ENCODE data around the gene CRAT.

Gene CRAT

DNA sequence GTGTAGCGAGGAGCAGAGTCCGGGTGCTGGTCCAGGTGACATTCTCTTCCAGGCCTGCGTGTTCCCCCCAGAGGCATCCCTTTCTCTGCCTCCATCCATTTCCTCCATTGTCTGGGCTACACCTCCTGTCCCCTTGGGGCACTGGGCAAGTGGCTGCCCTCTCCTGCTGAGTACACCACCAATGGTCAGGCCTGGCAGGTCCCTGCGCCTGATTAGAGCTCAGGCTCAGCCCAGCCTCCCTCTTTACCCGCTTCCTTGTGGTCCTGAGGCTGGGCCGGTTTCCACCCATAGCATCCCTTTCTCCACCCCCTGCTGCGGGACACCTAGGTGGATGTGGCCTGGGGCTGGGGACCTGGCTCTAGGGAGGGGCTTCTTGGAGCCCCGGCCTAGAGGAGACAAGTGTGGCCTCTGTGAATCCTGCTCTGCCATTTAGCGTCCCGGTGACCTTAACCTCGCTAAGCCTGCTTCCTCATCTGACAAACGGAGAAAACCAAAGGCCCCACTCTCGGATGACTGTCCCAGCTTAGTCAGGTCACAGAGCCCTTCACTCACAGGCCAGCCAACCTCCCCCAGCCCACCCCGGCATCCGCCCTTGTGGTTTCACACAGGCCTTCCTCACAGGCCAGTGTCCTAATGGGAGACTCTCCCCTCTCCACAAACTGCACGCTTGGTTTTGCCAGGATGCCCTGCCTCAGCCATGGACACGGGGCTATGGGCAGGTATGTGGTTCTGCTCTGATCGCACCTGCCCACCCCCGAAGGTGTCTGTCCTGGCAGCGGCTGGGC, 16.8 kb downstream of the CRAT start:
- H3K36me3 Mint-ChIP-seq = peaks cover 12% of the 10 kb centered on the region
- no peak for ATAC-seq
- peak overlapping the region; percentile 87 for H3K27ac Mint-ChIP-seq

GRCh38 chr9:129089246-129089645, 21.3 kb downstream of the CRAT start:
- DNase-seq (ENCODE audit: low spot score in 2 of 2) (no peak), ATAC-seq (no peak)
- Mint-ChIP-seq H3K36me3 (peaks cover 39% of the 10 kb centered on the region), H3K4me1 (peaks cover 11% of the 10 kb centered on the region), H3K27ac (no peak overlapping the region), H3K9me3 (no peaks in the 10 kb centered on the region), H3K4me3 (no peak overlapping the region)

More for the DNA sequence above, 16.8 kb downstream of the CRAT start:
- H3K4me3 Mint-ChIP-seq = no peak overlapping the region
- no peaks in the 10 kb centered on the region for H3K9me3 Mint-ChIP-seq
- DNase-seq (ENCODE audit: low spot score in 2 of 2) = no peak
- H3K4me1 Mint-ChIP-seq = peaks cover 6% of the 10 kb centered on the region

GRCh38 chr9:129084087-129084486, 26.5 kb downstream of the CRAT start:
- no peak for DNase-seq (ENCODE audit: low spot score in 2 of 2)
- Mint-ChIP-seq H3K27ac (no peak overlapping the region), H3K4me3 (no peak overlapping the region), H3K36me3 (peaks cover 58% of the 10 kb centered on the region), H3K4me1 (peaks cover 27% of the 10 kb centered on the region), H3K9me3 (no peaks in the 10 kb centered on the region)
- ATAC-seq = no peak

DNA sequence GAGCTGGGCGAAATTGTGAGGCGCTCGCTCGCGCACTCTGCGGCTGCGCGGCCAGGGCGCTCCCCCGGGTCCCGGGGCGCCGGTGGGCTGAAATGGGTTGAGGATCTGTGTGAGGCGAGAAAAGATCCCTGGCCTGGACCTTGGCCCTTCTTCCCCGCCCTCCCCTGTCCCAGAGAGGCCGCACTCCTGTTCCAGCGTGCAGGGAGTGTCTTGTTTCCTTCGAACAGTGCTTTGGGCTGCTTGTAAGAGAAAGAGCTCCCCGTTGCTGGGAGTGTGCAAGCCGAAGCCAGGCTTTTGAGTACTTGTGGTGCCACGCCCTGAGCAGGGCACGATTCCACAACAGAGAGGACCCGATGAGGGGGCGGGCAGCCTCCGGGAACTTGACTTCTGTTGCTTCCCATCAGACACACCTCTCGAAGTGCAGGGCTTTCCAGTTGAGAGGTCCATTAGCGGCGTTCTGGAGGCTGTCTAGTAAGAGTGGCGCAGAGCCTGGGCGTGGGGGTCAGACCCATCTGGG, 29.1 kb downstream of the CRAT start:
- ATAC-seq (no peak), DNase-seq (ENCODE audit: low spot score in 2 of 2) (no peak)
- Mint-ChIP-seq H3K4me1 (peaks cover 35% of the 10 kb centered on the region), H3K9me3 (no peaks in the 10 kb centered on the region), H3K4me3 (peak overlapping the region; percentile 86), H3K27ac (peak overlapping the region; percentile 91), H3K36me3 (peaks cover 39% of the 10 kb centered on the region)

DNA sequence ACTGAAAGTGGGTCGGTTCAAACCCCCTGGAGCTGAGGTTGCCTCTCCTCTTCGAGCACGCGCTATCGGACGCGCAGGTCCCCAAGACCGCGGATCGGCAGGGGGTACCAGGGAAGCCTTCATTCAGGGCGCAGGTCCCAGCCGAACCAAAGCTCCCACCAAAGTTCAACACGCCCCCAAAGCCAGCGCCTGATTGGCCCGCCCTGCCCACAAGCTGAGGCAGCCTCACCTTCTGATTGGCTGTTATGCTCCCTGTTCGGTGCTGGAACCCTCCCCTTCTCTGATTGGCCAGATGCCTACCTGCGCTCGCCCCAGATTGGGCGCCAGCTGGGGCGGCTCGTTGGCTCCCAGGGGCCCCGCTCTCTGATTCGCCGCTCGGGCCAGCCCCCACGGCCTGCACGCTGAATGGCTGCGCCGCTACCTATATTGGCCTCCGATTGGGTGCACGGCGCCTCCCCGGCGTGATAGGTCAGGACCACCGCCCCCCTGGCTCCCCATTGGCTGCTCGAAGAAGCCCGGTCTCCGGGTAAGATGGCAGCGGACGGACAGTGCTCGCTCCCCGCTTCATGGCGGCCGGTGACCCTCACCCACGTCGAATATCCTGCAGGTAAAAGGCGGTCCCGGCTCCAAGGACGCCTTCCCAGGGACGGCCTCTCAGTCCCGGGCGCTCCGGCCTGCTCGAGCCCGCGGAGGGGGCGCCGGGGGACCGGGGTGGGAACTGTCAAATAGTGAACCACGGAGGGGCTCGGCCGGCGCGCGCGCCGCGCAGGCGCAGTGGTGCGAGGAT, 29.8 kb downstream of the CRAT start, which contains the start of gene DOLPP1:
Gene DOLPP1 (plus strand): TSS at position 511 of the 787 bp plus-strand sequence. CDS start 21 bp downstream, at position 532.
- H3K27ac Mint-ChIP-seq = peak within 1 kb of the TSS; percentile 91
- H3K36me3 Mint-ChIP-seq = peaks cover 33% of the 10 kb centered on the region
- ATAC-seq = peak; percentile 97
- no peaks in the 10 kb centered on the region for H3K9me3 Mint-ChIP-seq
- DNase-seq (ENCODE audit: low spot score in 2 of 2) = peak; percentile 95 to 99
- H3K4me3 Mint-ChIP-seq = peak within 1 kb of the TSS; percentile 86
- peaks cover 35% of the 10 kb centered on the region for H3K4me1 Mint-ChIP-seq

DNA sequence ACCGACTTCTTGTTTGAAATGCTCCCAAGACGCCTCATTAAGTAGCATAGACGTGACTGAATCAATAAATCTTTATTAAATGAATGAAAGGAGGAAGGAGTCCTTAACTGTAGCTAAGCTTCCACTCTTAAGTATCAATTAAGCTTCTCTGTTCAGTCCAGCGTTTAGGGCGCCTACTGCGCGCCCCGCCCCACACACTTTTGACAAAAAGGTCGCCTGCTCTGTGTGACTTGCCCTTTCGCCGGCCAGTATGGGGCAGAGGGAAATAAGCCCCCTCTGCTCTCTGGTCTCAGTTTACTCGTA, 30.3 kb downstream of the CRAT start:
- peaks cover 35% of the 10 kb centered on the region for H3K4me1 Mint-ChIP-seq
- H3K36me3 Mint-ChIP-seq = peaks cover 31% of the 10 kb centered on the region
- H3K27ac Mint-ChIP-seq = peak overlapping the region; percentile 91
- DNase-seq (ENCODE audit: low spot score in 2 of 2) (no peak), ATAC-seq (no peak)
- H3K9me3 Mint-ChIP-seq = no peaks in the 10 kb centered on the region
- peak overlapping the region; percentile 86 for H3K4me3 Mint-ChIP-seq

- DNase-seq (ENCODE audit: low spot score in 2 of 2) (no peak), ATAC-seq (no peak)
- H3K27ac Mint-ChIP-seq = peak overlapping the region; percentile 91
These were observed 30.8 kb downstream of the CRAT start for GRCh38 chr9:129079829-129080228.

DNA sequence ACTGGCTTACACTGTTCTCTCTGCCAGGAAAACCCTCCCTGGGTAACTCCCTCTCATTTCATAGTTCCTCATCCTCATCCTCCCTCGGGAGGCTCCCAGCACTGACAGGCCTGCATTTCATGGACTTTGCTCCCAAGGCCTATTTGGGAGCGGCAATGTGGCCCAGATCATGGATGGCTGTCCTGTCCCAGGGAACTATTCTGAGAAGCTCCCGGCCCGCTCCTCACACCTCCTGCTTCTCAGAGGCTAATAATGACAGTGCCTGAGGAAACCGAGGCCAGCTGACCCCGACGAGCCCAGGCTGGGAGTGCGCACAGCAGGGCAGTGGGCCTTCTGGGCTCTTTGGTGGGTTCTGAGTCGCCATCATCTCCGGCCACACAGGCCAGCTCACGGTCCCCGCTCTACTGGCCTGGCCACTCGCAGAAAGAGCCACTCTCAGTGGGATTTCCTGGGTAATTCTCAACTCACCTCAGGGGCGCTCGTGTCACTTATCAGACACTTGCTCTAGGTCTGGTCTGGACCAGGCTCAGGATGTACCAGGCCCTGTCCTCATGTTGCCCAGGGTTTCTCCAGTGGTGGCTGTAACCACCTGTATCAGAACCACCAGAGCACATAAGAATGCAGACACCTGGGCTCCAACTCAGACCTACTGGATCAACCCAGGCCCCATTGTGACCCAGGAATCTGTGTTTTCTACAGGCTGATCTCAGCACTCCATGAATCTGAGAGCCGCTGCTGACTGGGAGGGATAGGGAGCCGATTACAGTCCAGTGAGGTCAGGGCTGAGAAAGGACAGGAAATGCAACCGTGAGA, 31.7 kb downstream of the CRAT start:
- Mint-ChIP-seq H3K27ac (no peak overlapping the region), H3K4me1 (peaks cover 30% of the 10 kb centered on the region), H3K9me3 (no peaks in the 10 kb centered on the region)

More at GRCh38 chr9:129079829-129080228, 30.8 kb downstream of the CRAT start:
- no peaks in the 10 kb centered on the region for H3K9me3 Mint-ChIP-seq
- peak overlapping the region; percentile 86 for H3K4me3 Mint-ChIP-seq
- H3K36me3 Mint-ChIP-seq = peaks cover 31% of the 10 kb centered on the region
- peaks cover 31% of the 10 kb centered on the region for H3K4me1 Mint-ChIP-seq

DNA sequence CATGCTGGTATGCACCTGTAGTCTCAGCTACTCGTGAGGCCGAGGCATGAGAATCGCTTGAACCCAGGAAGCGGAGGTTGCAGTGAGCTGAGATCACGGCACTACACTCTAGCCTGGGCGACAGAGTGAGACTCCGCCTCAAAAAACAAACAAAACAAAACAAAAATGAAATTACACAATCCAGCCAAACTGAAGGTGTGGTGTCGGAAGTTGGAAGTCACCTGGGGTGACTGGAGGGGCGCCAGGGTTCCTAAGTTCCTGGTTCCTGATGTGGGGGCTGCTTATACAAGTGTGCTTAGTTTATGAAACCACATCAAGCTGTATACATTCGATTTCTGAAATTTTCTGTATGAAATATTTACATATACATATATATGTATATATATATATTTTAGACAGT, 33.4 kb downstream of the CRAT start:
- peaks cover 21% of the 10 kb centered on the region for H3K36me3 Mint-ChIP-seq
- DNase-seq (ENCODE audit: low spot score in 2 of 2) = no peak
- H3K27ac Mint-ChIP-seq = no peak overlapping the region
- no peak overlapping the region for H3K4me3 Mint-ChIP-seq
- no peak for ATAC-seq
- H3K9me3 Mint-ChIP-seq = no peaks in the 10 kb centered on the region
- H3K4me1 Mint-ChIP-seq = peaks cover 30% of the 10 kb centered on the region

More for the DNA sequence above, 31.7 kb downstream of the CRAT start:
- peaks cover 24% of the 10 kb centered on the region for H3K36me3 Mint-ChIP-seq
- H3K4me3 Mint-ChIP-seq = peak overlapping the region; percentile 86
- no peak for ATAC-seq
- no peak for DNase-seq (ENCODE audit: low spot score in 2 of 2)

DNA sequence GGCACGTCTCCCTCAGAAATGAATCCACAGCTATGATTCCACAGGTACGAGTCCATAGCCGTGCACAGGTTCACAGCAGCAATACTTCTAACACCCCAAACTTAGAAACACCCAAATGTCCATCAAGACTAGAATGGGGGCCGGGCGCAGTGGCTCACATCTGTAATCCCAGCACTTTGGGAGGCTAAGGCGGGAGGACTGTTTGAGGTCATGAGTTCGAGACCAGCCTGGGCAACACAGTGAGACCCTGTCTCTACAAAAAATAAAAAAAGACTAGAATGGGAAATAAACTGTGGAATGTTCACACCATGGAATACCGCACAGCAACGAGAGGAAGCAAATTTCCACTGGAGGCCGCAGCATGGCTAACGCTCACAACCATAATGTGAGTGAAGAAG, 34.0 kb downstream of the CRAT start:
- H3K4me1 Mint-ChIP-seq = peaks cover 30% of the 10 kb centered on the region
- no peak for DNase-seq (ENCODE audit: low spot score in 2 of 2)
- peaks cover 17% of the 10 kb centered on the region for H3K36me3 Mint-ChIP-seq
- H3K9me3 Mint-ChIP-seq = no peaks in the 10 kb centered on the region
- H3K27ac Mint-ChIP-seq = no peak overlapping the region
- H3K4me3 Mint-ChIP-seq = no peak overlapping the region
- no peak for ATAC-seq

DNA sequence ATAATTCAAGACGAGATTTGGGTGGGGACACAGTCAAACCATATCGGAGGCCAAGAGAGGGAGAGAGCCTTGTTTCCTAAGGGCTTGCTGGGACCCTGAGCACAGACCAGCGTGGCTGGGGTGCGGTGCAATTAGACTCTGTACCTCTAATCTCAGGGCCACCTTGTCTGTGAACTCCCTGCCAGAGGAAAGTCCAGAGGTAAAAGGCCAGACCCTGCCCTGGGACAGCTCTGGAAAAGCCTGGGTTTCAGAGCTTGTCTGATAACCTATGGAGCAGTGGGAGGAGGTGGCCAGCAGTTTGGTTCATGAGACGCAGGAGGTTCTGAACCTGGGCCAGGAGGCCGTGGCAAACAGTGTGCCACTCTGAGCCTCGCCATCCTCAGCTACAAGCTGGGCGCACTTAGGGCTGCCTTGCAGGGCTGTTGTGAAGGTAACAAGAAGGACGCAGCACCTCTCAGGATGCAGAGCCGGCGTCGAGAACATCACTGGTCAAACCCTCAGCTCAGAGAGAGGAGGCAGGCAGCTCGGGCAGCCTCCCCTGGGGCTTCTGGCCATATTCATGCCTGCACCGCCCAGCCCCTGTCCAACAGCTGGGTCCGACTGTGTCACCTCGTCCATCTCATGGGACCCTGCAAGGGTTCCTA, 34.5 kb downstream of the CRAT start:
- DNase-seq (ENCODE audit: low spot score in 2 of 2) (no peak), ATAC-seq (no peak)
- H3K36me3 Mint-ChIP-seq = peaks cover 16% of the 10 kb centered on the region
- peaks cover 30% of the 10 kb centered on the region for H3K4me1 Mint-ChIP-seq
- no peak overlapping the region for H3K27ac Mint-ChIP-seq
- no peaks in the 10 kb centered on the region for H3K9me3 Mint-ChIP-seq
- no peak overlapping the region for H3K4me3 Mint-ChIP-seq

DNA sequence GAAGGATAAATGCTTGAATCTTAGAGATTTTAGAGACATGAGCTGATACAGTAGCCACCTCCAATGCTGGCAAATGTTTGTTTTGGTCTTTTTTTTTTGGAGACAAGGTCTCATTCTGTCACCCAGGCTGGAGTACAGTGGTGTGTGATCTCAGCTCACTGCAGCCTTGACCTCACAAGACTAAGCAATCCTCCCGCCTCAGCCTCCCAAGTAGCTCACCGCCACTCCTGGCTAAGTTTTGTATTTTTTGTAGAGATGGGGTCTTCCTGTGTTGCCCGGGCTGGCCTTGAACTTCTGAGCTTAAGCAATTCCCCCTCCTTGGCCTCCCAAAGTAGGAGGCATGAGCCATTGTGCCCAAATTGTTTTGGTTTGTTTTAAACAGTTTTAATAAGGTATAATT, 36.5 kb downstream of the CRAT start:
- H3K4me1 Mint-ChIP-seq = peaks cover 35% of the 10 kb centered on the region
- DNase-seq (ENCODE audit: low spot score in 2 of 2) (no peak), ATAC-seq (no peak)
- H3K4me3 Mint-ChIP-seq = no peak overlapping the region
- peaks cover 7% of the 10 kb centered on the region for H3K36me3 Mint-ChIP-seq
- no peaks in the 10 kb centered on the region for H3K9me3 Mint-ChIP-seq
- no peak overlapping the region for H3K27ac Mint-ChIP-seq

- H3K36me3 Mint-ChIP-seq = peaks cover 7% of the 10 kb centered on the region
- DNase-seq (ENCODE audit: low spot score in 2 of 2) (no peak), ATAC-seq (peak; percentile 51)
- peaks cover 35% of the 10 kb centered on the region for H3K4me1 Mint-ChIP-seq
- H3K4me3 Mint-ChIP-seq = peak overlapping the region; percentile 18
- H3K27ac Mint-ChIP-seq = peak overlapping the region; percentile 61
- H3K9me3 Mint-ChIP-seq = no peaks in the 10 kb centered on the region
These were observed 37.2 kb downstream of the CRAT start for GRCh38 chr9:129073404-129073803.

- peaks cover 38% of the 10 kb centered on the region for H3K4me1 Mint-ChIP-seq
- H3K4me3 Mint-ChIP-seq = no peak overlapping the region
- ATAC-seq (no peak), DNase-seq (ENCODE audit: low spot score in 2 of 2) (no peak)
- H3K9me3 Mint-ChIP-seq = no peaks in the 10 kb centered on the region
- peaks cover 7% of the 10 kb centered on the region for H3K36me3 Mint-ChIP-seq
- peak overlapping the region; percentile 72 for H3K27ac Mint-ChIP-seq
These were observed 38.4 kb downstream of the CRAT start for GRCh38 chr9:129072171-129072570.

Measured in stimulated activated effector memory CD8-positive, alpha-beta T cell treated with anti-CD3 and anti-CD28 coated beads, Interleukin-12 subunit alpha, Interleukin-12 subunit beta, amount 100 ng/mL, for 72 hours (primary cell).